Thyroid gland (tissue), 4 donors: ENCODE measurements around the gene ASGR1.

Source experiments
- CTCF ChIP-seq, 6 experiments: fragments of 200-600 bp in 3 of 6; fragments of 450-650 bp in 3 of 6; sonication (generic) in 3 of 6; IDR thresholded peaks; one replicate each; pipeline ENCODE4 v1.5.1; 2016 to 2019; ENCODE audit warnings: antibody characterized with exemption in 6 of 6, mild to moderate bottlenecking in 2 of 6, inconsistent platforms in 1 of 6, moderate library complexity in 1 of 6
- POLR2A ChIP-seq, 2 donors: fragments of 450-650 bp; IDR thresholded peaks; one replicate each; pipeline ENCODE4 v1.6.1; 2017; ENCODE audit warnings: antibody characterized with exemption in 2 of 2, mild to moderate bottlenecking in 2 of 2, moderate library complexity in 1 of 2

- TF ChIP-seq CTCF (IDR thresholded peaks at IDR 0.05) (no peak), POLR2A (IDR thresholded peaks at IDR 0.05) (no peak)
Measured at GRCh38 chr17:7132511-7133094, 46.6 kb downstream of the ASGR1 start.
